DOHH2 (cell line): Measurements from ENCODE around the gene PLPP6.

Experiments used
- H3F3A ChIP-seq: fragments of 200-600 bp; sonication (generic), shearing (Covaris generic); 2 replicates; pipeline ENCODE4 v1.6.0; 2016; ENCODE audit warnings: antibody characterized with exemption, mild to moderate bottlenecking; ENCODE audit not compliant: control insufficient read depth, insufficient read depth
- H3K27ac ChIP-seq: fragments of 200-600 bp; sonication (generic); 2 replicates; pipeline ENCODE4 v1.5.1; 2014; ENCODE audit warnings: low read depth, mild to moderate bottlenecking, low read length, moderate library complexity
- H3K27me3 ChIP-seq: fragments of 200-600 bp; sonication (generic); 2 replicates; pipeline ENCODE4 v1.6.1; 2014; ENCODE audit warnings: mild to moderate bottlenecking, low read length, mixed read lengths; ENCODE audit not compliant: control insufficient read depth
- H3K36me3 ChIP-seq: fragments of 200-600 bp; sonication (generic); 2 replicates; pipeline ENCODE4 v1.6.1; 2014; ENCODE audit warnings: mild to moderate bottlenecking, low read length, moderate library complexity, mixed read lengths; ENCODE audit not compliant: control insufficient read depth
- H3K4me1 ChIP-seq: fragments of 200-600 bp; sonication (generic); 2 replicates; pipeline ENCODE4 v1.6.1; 2014; ENCODE audit warnings: mild to moderate bottlenecking, low read length, mixed read lengths; ENCODE audit not compliant: control insufficient read depth
- H3K4me2 ChIP-seq: fragments of 200-600 bp; sonication (generic); 2 replicates; pipeline ENCODE4 v1.6.0; 2014; ENCODE audit warnings: mild to moderate bottlenecking, low read length, moderate library complexity
- H3K4me3 ChIP-seq: fragments of 200-600 bp; sonication (generic); 2 replicates; pipeline ENCODE4 v1.5.1; 2014; ENCODE audit warnings: mild to moderate bottlenecking, low read length, mixed read lengths
- H3K79me2 ChIP-seq: fragments of 200-600 bp; sonication (generic); 2 replicates; pipeline ENCODE4 v1.6.1; 2014; ENCODE audit warnings: mild to moderate bottlenecking, low read length, mixed read lengths; ENCODE audit not compliant: control insufficient read depth
- H3K9me2 ChIP-seq: fragments of 200-600 bp; sonication (generic); replicated peaks from 2 replicates; pipeline ENCODE4 v1.6.1; 2014; ENCODE audit warnings: mild to moderate bottlenecking, low read length, mixed read lengths; ENCODE audit not compliant: control insufficient read depth
- H3K9me3 ChIP-seq: fragments of 200-600 bp; sonication (generic); 2 replicates; pipeline ENCODE4 v1.6.1; 2014; ENCODE audit warnings: antibody characterized with exemption, low read length, mixed read lengths; ENCODE audit not compliant: control insufficient read depth, insufficient read depth
- H4K20me1 ChIP-seq: fragments of 200-600 bp; sonication (generic); 2 replicates; pipeline ENCODE4 v1.6.0; 2014; ENCODE audit warnings: low read depth, mild to moderate bottlenecking, antibody characterized with exemption, low read length, moderate library complexity; ENCODE audit not compliant: control insufficient read depth, insufficient read depth
- EZH2phosphoT487 ChIP-seq: fragments of 200-600 bp; sonication (generic); IDR thresholded peaks from 2 replicates; pipeline ENCODE4 v1.6.1; 2017; ENCODE audit warnings: borderline replicate concordance, mild to moderate bottlenecking, antibody characterized with exemption, low read length, moderate library complexity, mixed read lengths
- TF ChIP-seq, protein P1 (sequence below): fragments of 200-600 bp; sonication (generic); IDR thresholded peaks from one replicate; pipeline ENCODE4 v1.5.1; 2014; ENCODE audit warnings: antibody characterized with exemption, mild to moderate bottlenecking, low read depth, low read length; ENCODE audit not compliant: poor library complexity, severe bottlenecking

The PLPP6 gene

DNA sequence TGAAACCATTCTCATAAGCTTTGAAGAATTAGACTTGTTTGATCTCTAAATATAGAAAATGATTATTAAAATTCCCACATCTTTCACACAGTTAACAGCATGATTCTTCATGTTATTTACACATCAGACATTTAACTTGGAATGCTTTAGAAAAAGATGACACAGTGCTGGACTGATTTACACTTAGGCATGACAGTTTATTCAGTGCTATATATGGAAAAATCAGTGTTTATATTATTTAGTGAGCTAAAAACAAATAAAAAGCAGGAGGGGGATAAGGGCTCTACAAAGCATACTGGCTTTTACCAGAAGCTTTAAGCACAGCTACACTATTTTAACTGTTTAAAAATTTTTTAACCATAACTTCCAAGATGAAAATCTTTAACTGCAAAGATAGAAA lies 47.3 kb downstream of the PLPP6 start:
- no peaks in the 10 kb centered on the region for H3K4me1 ChIP-seq
- no peak overlapping the region for H3K4me3 ChIP-seq
- no peak overlapping the region for H3K27ac ChIP-seq
- TF ChIP-seq EZH2phosphoT487 = no peak
- TF ChIP-seq, protein P1, sequence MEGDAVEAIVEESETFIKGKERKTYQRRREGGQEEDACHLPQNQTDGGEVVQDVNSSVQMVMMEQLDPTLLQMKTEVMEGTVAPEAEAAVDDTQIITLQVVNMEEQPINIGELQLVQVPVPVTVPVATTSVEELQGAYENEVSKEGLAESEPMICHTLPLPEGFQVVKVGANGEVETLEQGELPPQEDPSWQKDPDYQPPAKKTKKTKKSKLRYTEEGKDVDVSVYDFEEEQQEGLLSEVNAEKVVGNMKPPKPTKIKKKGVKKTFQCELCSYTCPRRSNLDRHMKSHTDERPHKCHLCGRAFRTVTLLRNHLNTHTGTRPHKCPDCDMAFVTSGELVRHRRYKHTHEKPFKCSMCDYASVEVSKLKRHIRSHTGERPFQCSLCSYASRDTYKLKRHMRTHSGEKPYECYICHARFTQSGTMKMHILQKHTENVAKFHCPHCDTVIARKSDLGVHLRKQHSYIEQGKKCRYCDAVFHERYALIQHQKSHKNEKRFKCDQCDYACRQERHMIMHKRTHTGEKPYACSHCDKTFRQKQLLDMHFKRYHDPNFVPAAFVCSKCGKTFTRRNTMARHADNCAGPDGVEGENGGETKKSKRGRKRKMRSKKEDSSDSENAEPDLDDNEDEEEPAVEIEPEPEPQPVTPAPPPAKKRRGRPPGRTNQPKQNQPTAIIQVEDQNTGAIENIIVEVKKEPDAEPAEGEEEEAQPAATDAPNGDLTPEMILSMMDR = no peak
- peaks cover 71% of the 10 kb centered on the region for H3K36me3 ChIP-seq
- H3K27me3 ChIP-seq = no peaks in the 10 kb centered on the region
- no peaks in the 10 kb centered on the region for H3K9me2 ChIP-seq
- H3F3A ChIP-seq = peaks cover 6% of the 10 kb centered on the region; the same call in 1 of the 2 replicates
- H3K79me2 ChIP-seq = no peaks in the 10 kb centered on the region
- no peaks in the 10 kb centered on the region for H3K9me3 ChIP-seq
- H4K20me1 ChIP-seq = no peaks in the 10 kb centered on the region; the same call in 1 of the 2 replicates
- no peak overlapping the region for H3K4me2 ChIP-seq

DNA sequence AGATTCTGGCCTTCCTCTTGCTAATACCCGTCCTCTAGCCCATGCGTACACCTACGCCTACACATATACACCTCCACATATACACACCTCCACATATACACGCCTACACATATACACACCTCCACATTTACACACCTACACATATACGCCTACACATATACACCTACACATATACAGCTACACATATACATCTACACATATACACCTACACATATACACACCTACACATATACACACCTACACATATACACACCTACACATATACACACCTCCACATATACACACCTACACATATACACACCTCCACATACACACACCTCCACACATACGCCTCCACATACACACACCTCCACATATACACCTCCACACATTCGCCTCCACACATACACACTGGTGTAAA lies 51.8 kb downstream of the PLPP6 start:
- Histone ChIP-seq H3K9me2 (no peaks in the 10 kb centered on the region), H3K36me3 (peaks cover 87% of the 10 kb centered on the region), H3K27me3 (no peaks in the 10 kb centered on the region), H3F3A (0 out of 2 replicates have a peak, but pooled peaks cover 8% of the 10 kb centered on the region), H4K20me1 (no peaks in the 10 kb centered on the region; the same call in 1 of the 2 replicates), H3K4me2 (no peak overlapping the region), H3K9me3 (no peaks in the 10 kb centered on the region), H3K79me2 (no peaks in the 10 kb centered on the region), H3K4me3 (no peak overlapping the region), H3K27ac (no peak overlapping the region), H3K4me1 (no peaks in the 10 kb centered on the region)
- TF ChIP-seq EZH2phosphoT487 = no peak

DNA sequence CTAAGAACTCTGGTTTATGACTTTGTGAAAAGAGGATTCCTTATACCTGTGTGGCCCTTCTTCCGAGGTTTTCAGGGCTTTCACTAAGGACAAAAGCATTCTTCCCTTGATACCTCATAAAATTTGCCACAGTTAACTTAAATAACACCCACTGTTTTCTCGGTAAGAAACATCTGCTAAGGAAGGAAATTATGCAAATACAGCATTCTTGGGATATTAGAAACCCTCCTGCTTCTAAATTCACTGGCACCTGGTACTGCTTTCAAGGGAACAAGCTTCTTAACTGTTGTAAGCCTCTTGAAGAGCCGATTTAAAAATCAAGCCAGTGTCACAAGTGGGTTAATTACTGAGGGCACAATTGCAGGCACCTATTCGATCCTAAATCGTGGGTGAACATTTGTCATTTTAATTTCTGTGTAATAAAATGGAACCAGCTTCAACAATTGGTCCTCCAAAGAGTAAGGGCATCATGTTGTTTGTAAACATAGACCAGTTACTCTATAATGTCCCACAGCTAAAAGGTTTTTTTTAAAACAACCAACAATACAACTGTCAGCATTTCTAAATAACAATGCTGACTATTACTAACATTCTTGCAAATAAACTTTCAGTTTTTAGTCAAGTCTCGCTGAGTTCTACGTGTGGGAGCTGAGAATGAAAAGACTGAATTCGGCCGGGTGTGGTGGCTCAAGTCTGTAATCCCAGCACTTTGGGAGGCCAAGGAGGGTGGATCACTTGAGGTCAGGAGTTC lies 52.3 kb downstream of the PLPP6 start:
- Histone ChIP-seq H3K4me2 (no peak overlapping the region), H3K4me1 (no peaks in the 10 kb centered on the region), H3K9me3 (no peaks in the 10 kb centered on the region), H3K9me2 (no peaks in the 10 kb centered on the region), H4K20me1 (no peaks in the 10 kb centered on the region; the same call in 1 of the 2 replicates), H3K36me3 (peaks cover 87% of the 10 kb centered on the region), H3K4me3 (no peak overlapping the region), H3F3A (0 out of 2 replicates have a peak, but pooled peaks cover 8% of the 10 kb centered on the region), H3K27ac (no peak overlapping the region), H3K79me2 (no peaks in the 10 kb centered on the region), H3K27me3 (no peaks in the 10 kb centered on the region)
- TF ChIP-seq, protein P1 = no peak
- TF ChIP-seq EZH2phosphoT487 = no peak
